CD1c-positive myeloid dendritic cell (primary cell): ENCODE results near the gene CCDC174.

ENCODE experiments used
- DNase-seq: peaks from one replicate; pipeline ENCODE4 v3.0.0-alpha.2; 2016; ENCODE audit errors: extremely low spot score

CCDC174 gene

GRCh38 chr3:14652360-14652907 is 872 bp downstream of the CCDC174 start:
- peak; percentile 8 for DNase-seq

DNA sequence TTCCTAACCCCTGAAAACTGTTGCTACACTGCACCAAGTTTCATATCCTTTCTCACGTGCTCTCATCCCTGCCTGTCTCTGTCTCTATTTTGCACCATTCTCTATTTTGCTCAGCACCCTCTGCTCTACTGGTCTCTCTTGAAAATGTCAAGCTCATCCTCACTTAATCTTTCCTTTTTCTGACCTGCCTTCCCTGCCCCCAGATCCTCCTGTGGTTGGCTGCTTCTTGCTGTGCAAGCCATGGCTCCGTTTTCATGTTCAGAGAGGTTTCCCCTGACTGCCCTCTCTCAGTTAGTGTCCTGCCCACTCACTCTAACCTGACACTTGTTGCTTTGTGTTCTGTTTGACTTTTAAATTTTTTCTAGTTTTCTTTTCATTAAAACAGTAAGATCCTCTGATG is 6.0 kb downstream of the CCDC174 start:
- DNase-seq = no peak

DNA sequence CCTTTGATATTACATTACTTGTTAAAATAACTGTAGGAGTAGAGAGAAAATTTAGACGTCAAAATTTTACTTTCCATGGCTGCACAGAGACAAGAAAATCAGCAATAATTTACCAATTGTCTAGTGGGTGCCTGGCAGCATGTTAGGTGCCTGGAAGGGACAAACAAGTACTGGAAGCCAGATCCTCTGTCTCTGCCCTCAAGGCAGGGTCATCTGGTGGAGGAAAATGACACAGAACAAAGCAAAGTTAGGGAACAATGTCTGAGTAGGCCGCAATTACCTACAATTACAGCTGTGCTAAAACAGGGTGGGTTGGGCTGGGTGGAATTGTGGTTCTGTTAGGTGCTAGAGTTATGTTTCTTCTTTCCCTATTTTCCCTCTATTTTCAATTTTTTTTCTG is 7.4 kb downstream of the CCDC174 start:
- no peak for DNase-seq

DNA sequence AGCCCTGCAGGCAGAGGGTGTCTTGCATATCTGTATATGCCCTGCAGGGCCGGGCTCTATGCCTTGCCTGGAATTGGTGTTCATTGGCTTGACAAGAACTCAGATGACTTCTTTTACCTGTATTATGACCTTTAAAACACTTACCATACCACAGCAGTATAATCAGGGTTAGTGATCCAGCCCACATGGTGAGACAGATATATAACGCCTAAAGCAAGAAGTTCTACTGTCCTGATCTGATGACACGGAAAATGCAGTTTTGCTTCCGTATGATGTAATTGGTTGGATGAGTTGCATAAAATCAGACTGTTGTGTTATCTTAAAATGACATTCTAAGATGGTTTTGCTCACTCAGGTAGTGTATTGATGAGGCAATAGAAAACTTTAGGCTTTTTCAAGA is 9.4 kb downstream of the CCDC174 start:
- DNase-seq = no peak

DNA sequence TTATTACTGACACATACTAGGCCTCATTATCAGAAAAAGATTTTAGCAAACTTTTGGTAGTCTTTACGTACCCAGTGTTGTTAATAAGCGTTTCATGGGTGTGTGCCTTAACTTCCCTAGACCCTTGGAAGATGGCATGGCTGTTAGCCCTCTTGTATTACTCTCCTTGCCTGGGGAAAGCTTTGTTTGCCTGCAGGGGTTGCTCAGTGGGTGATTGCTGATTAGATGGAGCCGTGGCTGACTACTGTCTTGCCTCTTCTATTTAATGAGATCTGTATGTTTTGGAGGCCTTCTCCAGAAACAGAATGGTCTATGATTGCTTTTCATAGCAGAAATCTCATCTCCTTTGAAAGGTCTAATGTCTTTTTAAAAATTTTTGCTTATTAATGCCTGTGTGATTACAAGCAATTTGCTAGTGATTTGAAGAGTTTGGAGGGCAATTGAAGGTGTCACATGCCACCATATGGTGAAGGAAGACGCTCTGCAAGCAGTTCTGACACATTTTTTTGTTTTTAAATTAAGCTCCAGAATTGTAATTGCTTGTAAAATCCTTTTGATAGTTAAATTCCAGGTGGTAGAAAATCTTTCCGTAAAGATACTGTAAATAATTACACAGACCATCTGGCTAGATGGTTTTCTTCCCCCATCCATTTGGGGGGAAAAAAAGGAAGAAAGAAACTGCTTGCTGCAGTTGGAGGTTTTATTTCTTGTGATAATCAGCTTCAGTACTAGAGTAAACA is 12.0 kb downstream of the CCDC174 start:
- DNase-seq = no peak

DNA sequence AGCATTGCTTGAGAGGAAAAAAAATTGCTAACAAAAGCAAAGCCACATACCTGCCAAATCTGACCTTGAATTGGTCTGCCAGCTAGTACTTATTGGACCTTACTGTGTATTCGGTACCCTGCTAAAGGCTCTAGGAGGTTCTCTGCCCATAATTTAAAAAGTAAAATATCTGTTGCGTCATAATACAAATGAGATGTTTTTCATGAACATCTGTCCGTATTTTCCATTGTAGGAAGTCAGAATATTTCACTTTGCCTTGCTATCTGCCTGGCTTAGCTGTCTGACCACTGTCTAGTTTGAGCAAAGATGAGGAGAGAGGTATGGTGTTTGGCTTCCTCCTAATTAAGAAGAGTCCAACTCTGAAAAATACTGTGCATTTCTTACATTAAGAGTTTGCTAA is 12.6 kb downstream of the CCDC174 start:
- DNase-seq = no peak

DNA sequence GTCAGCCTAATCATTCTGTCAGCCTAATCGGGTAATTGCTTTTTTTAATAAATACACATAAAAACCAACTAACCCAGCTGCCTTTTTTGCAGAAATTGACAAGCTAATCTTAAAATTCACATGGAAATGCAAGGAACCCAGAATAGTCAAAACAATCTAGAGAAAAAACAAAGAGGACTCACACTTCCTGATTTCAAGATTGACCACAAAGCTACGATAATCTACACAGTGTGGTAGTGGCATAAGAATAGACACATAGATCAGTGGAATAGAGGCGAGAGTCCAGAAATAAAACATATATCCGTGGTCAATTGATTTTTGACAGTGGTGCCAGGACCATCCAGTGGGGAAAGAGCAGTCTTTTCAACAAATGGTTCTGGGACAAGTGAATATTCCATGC is 21.0 kb downstream of the CCDC174 start:
- no peak for DNase-seq

DNA sequence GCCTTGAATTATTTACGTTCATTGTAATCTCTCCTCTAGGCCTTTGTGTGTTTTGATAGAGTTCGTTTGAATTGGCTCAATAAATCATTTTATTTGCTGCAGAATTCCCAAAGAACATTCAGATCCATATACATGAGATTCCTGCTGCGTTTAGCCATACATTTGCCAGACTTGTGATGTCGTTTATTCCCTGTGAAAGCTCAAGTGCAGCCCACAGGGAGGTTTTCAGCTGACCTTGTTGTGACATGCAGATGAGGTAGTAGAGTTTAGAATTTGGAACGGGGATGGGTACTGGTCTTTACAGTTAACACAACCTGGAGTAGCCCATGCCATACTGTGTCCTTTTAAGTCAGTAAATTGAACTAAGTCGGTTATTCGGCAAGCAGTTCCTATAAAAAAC is 23.3 kb downstream of the CCDC174 start, which contains the start of gene C3orf20:
Gene C3orf20, plus strand, starts transcription at position 301 of the 400 bp plus-strand sequence. CDS start 7,573 bp downstream, outside the sequence.
- no peak for DNase-seq

DNA sequence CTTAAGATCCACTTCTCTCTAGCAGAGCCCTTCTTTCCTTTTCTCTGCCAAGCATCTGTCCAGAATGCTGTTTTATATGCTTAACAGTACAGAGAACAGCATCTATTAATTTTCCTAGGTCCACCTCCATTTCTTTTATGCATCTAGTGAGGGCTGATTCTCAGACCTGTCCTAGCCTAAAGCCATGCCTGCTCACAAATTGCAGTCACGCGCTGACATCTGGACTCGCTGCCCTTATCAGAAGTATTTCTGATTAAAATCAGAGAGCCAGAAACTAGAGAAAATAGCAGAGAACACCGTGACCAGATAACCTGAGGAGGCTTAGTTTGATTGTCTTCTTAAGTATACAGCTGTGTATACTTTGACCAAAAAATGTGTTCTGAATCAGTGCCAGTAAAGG is 25.3 kb downstream of the CCDC174 start:
- DNase-seq = no peak

DNA sequence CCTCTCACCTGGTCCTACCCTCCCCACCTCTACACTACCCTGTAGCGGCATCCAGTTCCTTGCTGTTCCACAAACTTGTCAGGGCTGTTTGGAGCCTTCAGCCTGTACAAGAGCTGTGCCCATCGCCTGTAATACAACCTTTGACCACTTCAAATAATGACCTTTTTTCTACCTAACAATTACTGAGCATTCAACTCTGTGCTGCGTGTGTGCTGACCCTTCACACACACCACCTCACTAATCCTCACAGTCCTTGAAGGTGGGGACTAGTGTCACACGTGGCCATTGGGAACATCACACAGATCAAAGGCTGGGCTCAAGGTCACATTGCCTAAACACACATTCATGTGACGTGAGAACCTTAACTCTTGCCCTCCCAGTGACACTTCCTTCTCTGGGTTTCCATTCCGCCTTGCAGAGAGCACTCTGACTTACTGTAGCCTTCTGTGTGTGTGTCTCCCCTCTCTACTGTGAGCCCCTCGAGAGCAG is 26.5 kb downstream of the CCDC174 start:
- DNase-seq = no peak

DNA sequence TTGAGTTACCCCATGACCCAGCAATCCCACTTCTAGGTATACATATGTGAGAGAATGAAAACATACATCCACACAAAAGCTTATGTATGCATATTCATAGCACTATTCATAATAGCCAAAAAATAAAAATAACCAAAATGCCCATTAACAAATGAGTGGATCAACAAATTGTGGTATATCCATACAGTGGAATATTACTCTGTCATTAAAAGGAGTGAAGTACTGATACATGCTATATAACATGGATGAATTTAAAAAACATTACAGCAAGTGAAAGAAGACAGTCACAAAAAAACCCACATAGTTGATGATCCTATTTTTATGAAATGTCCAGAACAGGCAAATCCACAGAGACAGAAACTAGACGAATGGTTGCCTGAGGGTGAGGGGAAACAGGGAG is 28.6 kb downstream of the CCDC174 start:
- no peak for DNase-seq

DNA sequence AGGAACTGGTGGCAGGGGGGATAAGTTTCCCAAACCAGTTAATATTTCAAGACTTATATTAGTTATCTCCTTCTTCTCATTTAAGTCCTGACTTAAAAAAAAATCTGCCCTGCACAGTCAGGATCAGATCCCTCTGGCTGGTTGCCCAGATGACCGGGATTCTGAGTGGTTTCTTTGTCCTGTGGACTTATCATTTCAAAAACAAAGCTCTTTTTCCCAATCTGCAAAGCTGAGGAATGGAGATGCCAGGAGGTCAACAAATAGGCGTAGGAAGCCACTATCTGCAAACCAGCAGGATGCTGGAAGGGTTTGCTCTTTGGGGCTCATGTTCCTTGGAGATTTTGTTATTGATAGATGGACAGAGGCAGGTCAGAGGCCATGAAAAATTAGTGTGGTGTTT is 29.2 kb downstream of the CCDC174 start:
- DNase-seq = no peak

GRCh38 chr3:14684447-14684846 is 32.9 kb downstream of the CCDC174 start:
- DNase-seq = no peak

- DNase-seq = peak; percentile 7
These were observed 33.6 kb downstream of the CCDC174 start for GRCh38 chr3:14685179-14685578.

- DNase-seq = no peak
These were observed 35.8 kb downstream of the CCDC174 start for GRCh38 chr3:14687360-14687759.

DNA sequence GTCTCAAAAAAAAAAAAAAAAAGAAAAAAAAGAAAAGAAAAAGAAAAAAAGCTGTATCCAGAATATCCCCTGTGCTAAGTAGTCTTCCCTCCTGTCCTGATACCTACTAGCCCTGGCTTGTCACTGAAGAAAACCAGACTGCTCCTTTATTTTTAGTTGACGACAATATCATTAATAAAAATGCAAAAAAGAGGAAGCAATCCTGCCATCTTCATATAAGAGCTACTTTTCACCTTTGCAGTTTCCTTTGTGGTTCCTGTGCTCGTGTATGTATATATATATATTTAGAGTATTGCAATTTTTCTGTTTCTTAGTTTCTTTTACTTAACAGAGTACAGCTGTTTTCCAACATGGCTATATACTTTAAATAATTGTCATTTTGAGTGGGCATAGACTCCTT is 37.0 kb downstream of the CCDC174 start:
- DNase-seq = no peak

DNA sequence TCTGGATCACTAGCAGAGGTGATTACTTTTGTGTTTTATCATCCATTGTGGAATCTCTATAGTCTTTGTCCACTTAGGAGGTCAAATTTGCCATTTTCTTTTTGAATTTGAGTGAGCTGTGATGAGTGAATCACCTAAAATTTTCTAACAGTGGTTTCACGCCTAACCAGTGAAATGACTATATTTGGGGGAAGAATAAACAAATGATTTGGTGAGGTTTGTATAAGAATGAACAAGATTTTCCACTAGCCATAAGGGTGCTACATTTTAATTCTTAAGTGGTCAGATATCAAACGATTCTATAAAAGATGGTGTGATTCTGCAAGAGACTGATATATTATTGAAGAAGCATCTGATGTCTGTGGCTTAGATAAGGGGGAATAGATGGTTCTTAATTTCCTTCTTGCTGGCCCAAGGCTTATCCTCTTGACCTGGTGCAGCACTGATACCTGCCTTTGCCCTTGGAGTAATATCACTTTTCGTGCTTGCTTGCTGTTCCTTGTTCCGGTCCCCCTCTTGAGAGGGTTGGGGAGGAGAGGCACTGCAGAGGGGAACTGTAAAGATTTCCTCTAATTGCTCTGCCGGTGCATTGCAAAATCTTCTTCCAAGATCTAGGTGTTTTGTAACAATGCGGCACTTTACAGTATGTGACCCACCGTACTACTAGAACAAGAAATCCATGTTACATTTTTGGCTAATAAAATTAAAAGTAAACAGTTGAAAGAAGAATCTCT is 37.9 kb downstream of the CCDC174 start:
- DNase-seq = no peak

GRCh38 chr3:14691239-14691638 is 39.7 kb downstream of the CCDC174 start:
- peak; percentile 70 for DNase-seq

GRCh38 chr3:14691719-14692118 is 40.2 kb downstream of the CCDC174 start:
- no peak for DNase-seq

DNA sequence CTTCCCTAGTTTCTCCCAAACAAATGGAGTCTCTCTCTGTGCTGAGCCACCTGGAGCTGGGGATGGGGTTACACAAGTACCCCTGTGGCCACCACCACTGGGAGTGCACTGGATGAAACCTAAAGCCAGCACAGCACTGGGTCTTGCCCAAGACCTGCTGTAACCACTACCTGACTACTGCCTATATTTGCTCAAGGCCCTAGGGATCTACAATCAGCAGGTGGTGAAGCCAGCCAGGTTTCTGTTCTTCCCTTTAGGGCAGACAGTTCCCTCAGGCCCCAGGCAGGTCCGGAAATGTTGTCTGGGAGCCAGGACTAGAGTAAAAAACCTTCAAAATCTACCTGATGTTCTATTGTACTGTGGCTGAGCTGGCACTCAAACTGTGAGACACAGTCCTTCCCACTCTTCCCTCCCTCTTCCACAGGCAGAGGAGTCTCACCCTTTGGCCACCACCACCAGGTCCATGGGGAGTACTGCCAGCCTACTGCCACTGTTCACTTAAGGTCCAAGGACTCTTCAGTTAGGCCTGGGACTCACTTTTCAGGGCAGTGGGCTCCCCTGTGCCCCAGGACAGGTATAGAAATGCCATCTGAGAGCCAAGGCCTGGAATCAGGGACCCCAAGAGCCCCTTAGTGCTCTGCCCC is 47.2 kb downstream of the CCDC174 start:
- DNase-seq = no peak

DNA sequence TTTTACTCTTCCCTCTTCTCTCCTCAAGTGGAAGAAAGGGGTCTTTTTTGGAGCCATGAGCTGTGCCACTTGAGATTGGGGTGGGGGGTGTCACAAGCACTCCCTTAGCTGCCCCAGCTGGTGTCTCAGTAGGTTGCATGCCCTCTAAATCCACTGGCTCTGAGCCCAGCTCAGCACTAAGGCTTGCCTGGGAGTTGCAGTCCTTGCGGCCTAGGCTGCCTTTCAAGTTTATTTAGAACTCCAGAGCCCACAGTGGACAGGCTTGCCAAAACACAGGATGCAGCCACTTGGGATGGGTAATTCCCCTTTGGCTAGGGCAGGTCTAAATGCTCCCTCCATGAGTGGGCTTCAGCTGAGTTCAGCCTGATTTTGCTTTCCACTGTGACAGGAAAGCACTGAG is 48.1 kb downstream of the CCDC174 start:
- no peak for DNase-seq

DNA sequence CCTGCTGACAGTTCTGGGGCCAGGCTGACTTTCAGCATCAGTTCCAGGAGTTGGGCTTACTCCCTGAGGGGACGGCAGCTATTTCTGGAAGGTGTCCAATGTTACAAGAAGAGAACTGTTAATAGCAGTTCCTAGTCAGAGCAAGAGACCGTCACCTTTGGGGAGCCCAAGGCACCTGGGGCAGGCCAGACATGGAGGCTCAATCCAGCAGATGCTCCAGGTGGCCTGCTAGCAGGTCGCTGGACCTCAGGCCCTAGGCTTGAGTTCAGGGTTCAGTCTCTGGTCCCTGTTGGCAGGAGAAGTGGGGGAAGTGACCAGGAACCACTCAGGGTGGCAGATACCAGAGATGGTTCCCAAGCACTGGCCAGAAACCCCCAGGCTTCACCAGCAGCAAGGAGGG is 49.3 kb downstream of the CCDC174 start:
- no peak for DNase-seq
